ENCODE measurements around the gene ITGA2. TPM values are rescaled to one million over a fixed set of nuclear protein-coding genes. Genes with fewer than 3 reads are reported as not detected.

The ITGA2 gene
- total RNA-seq, 1 experiment from 2014 or later = 36.6 TPM

DNA sequence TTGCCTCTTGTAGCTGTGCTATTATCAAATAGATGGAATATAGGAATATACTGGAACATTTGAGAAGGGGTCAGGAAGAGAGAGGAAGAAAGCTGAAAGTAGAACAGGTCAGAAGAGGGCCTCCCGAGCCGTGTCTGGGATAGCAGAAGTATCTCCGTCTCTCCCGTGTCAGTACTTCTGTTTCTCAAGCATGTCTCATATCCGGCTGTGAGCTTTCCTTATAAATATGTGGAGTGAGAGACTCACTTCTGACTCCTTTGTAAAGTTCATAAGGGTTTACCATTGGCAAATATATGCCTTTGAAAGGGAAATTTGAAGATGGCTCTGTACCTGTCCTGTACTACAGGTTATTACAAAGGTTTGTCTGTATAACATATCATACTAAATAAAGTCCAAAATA lies 70.1 kb downstream of the ITGA2 start:
- H3K9ac ChIP-seq (ENCODE audit: low read length) = no peak overlapping the region
- H2AFZ ChIP-seq (ENCODE audit: low read depth, low read length, poor library complexity, severe bottlenecking) = no peak overlapping the region
- RAD21 ChIA-PET (ENCODE audit: low non-redundant PET in 1 of 2, low total read pairs in 2 of 2, uncharacterized antibody in 2 of 2, unreplicated experiment in 2 of 2) = no interaction called here
- no peaks in the 10 kb centered on the region for H3K27me3 ChIP-seq (ENCODE audit: insufficient read depth, low read length)
- ATAC-seq = no peak
- no peak overlapping the region for H3K4me2 ChIP-seq (ENCODE audit: low read length)
- POLR2A ChIA-PET = no interaction called here
- peaks cover 15 to 54% of the 10 kb centered on the region in 2 experiments; a peak in 3 of 4 replicates for H3K36me3 ChIP-seq (ENCODE audit: control insufficient read depth in 1 of 2, insufficient read depth in 2 of 2, low read length in 2 of 2)
- H3K9me3 ChIP-seq (ENCODE audit: control insufficient read depth in 1 of 2, insufficient read depth in 1 of 2, low read depth in 1 of 2, low read length in 2 of 2) = no peaks in the 10 kb centered on the region
- no peak for DNase-seq (ENCODE audit: low read depth, low spot score)
- no peak overlapping the region for H3K4me3 ChIP-seq (replicated peaks in 1 of 2; ENCODE audit: low read depth in 1 of 2, low read length in 2 of 2)
- no peak for TF ChIP-seq RAD21 (IDR thresholded peaks at IDR 0.05; ENCODE audit: low read depth)
- no peak for TF ChIP-seq CBX3 (IDR thresholded peaks at IDR 0.05; ENCODE audit: low read depth)
- TF ChIP-seq ELF1 (IDR thresholded peaks at IDR 0.05; ENCODE audit: borderline replicate concordance, low read depth) = no peak
- TF ChIP-seq, protein P1, sequence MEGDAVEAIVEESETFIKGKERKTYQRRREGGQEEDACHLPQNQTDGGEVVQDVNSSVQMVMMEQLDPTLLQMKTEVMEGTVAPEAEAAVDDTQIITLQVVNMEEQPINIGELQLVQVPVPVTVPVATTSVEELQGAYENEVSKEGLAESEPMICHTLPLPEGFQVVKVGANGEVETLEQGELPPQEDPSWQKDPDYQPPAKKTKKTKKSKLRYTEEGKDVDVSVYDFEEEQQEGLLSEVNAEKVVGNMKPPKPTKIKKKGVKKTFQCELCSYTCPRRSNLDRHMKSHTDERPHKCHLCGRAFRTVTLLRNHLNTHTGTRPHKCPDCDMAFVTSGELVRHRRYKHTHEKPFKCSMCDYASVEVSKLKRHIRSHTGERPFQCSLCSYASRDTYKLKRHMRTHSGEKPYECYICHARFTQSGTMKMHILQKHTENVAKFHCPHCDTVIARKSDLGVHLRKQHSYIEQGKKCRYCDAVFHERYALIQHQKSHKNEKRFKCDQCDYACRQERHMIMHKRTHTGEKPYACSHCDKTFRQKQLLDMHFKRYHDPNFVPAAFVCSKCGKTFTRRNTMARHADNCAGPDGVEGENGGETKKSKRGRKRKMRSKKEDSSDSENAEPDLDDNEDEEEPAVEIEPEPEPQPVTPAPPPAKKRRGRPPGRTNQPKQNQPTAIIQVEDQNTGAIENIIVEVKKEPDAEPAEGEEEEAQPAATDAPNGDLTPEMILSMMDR (IDR thresholded peaks at IDR 0.05 in 2 of 3, conservative IDR thresholded peaks at IDR 0.05 in 1 of 3; ENCODE audit: borderline replicate concordance in 1 of 3, insufficient read depth in 1 of 3, low read depth in 2 of 3, low read length in 2 of 3) = no peak
- no peak for TF ChIP-seq CEBPB (IDR thresholded peaks at IDR 0.05; ENCODE audit: low read depth)
- no peak for TF ChIP-seq FOSL1 (IDR thresholded peaks at IDR 0.05; ENCODE audit: low read depth)
- no peak for TF ChIP-seq YY1 (IDR thresholded peaks at IDR 0.05; ENCODE audit: extremely low read depth, insufficient replicate concordance, low read depth, low read length)
- no peak for TF ChIP-seq SP1 (IDR thresholded peaks at IDR 0.05; ENCODE audit: low read depth)
- no peak for TF ChIP-seq ZNF274 (IDR thresholded peaks at IDR 0.05; ENCODE audit: low read depth, low read length)
- no peak for TF ChIP-seq SRF (IDR thresholded peaks at IDR 0.05; ENCODE audit: low read depth)
- TF ChIP-seq, protein P2, sequence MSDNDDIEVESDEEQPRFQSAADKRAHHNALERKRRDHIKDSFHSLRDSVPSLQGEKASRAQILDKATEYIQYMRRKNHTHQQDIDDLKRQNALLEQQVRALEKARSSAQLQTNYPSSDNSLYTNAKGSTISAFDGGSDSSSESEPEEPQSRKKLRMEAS (IDR thresholded peaks at IDR 0.05) = no peak
- TF ChIP-seq EZH2 (IDR thresholded peaks at IDR 0.05) = no peak
- TF ChIP-seq, protein P3, sequence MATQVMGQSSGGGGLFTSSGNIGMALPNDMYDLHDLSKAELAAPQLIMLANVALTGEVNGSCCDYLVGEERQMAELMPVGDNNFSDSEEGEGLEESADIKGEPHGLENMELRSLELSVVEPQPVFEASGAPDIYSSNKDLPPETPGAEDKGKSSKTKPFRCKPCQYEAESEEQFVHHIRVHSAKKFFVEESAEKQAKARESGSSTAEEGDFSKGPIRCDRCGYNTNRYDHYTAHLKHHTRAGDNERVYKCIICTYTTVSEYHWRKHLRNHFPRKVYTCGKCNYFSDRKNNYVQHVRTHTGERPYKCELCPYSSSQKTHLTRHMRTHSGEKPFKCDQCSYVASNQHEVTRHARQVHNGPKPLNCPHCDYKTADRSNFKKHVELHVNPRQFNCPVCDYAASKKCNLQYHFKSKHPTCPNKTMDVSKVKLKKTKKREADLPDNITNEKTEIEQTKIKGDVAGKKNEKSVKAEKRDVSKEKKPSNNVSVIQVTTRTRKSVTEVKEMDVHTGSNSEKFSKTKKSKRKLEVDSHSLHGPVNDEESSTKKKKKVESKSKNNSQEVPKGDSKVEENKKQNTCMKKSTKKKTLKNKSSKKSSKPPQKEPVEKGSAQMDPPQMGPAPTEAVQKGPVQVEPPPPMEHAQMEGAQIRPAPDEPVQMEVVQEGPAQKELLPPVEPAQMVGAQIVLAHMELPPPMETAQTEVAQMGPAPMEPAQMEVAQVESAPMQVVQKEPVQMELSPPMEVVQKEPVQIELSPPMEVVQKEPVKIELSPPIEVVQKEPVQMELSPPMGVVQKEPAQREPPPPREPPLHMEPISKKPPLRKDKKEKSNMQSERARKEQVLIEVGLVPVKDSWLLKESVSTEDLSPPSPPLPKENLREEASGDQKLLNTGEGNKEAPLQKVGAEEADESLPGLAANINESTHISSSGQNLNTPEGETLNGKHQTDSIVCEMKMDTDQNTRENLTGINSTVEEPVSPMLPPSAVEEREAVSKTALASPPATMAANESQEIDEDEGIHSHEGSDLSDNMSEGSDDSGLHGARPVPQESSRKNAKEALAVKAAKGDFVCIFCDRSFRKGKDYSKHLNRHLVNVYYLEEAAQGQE (IDR thresholded peaks at IDR 0.05; ENCODE audit: low read depth) = no peak
- TF ChIP-seq POLR2A (IDR thresholded peaks at IDR 0.05; ENCODE audit: borderline replicate concordance, extremely low read depth, insufficient read depth, insufficient read length) = no peak
- no peak for TF ChIP-seq SIN3A (IDR thresholded peaks at IDR 0.05; ENCODE audit: low read depth)
- TF ChIP-seq, protein P4, sequence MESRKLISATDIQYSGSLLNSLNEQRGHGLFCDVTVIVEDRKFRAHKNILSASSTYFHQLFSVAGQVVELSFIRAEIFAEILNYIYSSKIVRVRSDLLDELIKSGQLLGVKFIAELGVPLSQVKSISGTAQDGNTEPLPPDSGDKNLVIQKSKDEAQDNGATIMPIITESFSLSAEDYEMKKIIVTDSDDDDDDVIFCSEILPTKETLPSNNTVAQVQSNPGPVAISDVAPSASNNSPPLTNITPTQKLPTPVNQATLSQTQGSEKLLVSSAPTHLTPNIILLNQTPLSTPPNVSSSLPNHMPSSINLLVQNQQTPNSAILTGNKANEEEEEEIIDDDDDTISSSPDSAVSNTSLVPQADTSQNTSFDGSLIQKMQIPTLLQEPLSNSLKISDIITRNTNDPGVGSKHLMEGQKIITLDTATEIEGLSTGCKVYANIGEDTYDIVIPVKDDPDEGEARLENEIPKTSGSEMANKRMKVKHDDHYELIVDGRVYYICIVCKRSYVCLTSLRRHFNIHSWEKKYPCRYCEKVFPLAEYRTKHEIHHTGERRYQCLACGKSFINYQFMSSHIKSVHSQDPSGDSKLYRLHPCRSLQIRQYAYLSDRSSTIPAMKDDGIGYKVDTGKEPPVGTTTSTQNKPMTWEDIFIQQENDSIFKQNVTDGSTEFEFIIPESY (IDR thresholded peaks at IDR 0.05; ENCODE audit: extremely low read depth, insufficient replicate concordance, low read length) = no peak
- no peak for TF ChIP-seq EGR1 (IDR thresholded peaks at IDR 0.05; ENCODE audit: low read depth)
- TF ChIP-seq ZFX (IDR thresholded peaks at IDR 0.05) = no peak
- TF ChIP-seq TCF7L2 (IDR thresholded peaks at IDR 0.05; ENCODE audit: borderline replicate concordance, extremely low read depth, insufficient read depth, insufficient read length) = no peak
- no peak for TF ChIP-seq EZH2phosphoT487 (IDR thresholded peaks at IDR 0.05; ENCODE audit: borderline replicate concordance)
- no peaks in the 10 kb centered on the region for H3K79me2 ChIP-seq (ENCODE audit: insufficient read depth, low read length)
- H3K27ac ChIP-seq (ENCODE audit: low read depth, low read length) = no peak overlapping the region
- intact Hi-C loops (cut with micrococcal nuclease) = no loop called here
- CTCF ChIA-PET = no interaction called here
- H3K9me2 ChIP-seq (ENCODE audit: insufficient read depth) = no peaks in the 10 kb centered on the region
- H4K20me1 ChIP-seq (ENCODE audit: insufficient read depth) = no peaks in the 10 kb centered on the region
- BruUV-seq (replicated peaks) = no TSS peak
- no peaks in the 10 kb centered on the region for H3K4me1 ChIP-seq (ENCODE audit: control insufficient read depth in 1 of 2, insufficient read depth in 2 of 2, low read length in 2 of 2)
